GM19328 (cell line): ENCODE results near the gene ASB2.
A peak's percentile ranks its signal among the peaks of the same experiment; 100 is the strongest.

Source experiments
- ATAC-seq: cut with Tn5 transposase; IDR thresholded peaks from one replicate; pipeline ENCODE4 v1.9.1; 2021; ENCODE audit warnings: mild to moderate bottlenecking, moderate library complexity; ENCODE audit not compliant: unreplicated experiment

The ASB2 gene

DNA sequence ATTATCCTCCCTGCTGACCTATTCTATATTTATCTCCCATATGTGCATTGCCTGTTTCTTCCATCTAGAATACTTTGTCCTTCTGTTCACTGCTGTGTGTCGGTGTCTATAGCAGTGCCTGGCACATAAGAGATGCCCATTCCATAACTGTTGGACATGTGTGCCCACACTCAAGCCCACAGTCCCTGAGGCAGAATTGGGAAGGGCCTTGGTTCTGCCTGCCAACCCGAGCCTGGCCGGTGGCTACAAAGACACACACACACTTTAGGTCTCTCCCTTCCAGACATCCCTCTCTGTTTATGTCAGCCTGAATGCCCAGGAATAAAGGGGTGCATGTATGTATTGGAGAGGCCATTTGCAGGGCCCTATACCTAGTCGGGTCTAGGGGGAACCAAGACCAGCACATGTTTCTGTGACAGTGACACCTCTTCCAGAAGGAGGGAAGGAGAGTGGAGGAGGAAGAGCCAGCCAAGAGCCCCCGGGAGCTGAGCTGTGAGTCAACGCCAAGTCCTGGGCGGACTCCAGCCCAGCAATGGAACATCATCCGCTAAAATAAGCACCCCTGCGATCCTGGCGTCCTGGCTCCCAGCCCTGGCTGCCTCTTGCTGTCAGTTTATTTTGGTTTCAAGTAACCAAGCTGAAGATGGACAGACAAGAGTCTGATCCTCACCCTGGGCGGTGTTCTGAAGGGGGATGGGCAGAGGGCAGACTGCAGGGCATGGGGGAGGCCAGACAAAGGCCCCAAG lies 4.3 kb upstream of the ASB2 start:
- ATAC-seq: no peak

DNA sequence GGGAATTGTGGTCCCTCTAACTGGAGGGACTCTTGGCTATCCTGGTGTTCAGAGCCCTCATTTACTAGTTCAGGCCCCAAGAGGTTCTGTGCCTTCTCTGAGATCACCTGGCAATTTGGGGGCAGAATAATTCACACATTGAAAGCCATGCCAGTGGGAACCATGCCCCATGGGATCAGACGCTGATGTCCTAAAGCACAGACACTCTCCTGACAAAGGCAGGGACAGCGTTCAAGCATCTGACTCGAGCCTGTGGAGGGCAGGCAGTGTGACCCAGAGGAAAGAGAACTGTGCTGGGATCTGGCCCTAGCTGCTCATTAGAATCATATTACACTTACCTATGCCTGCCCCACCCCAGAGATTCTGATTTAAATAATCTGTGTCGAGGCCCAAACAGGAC lies 2.4 kb upstream of the ASB2 start:
- ATAC-seq: no peak

DNA sequence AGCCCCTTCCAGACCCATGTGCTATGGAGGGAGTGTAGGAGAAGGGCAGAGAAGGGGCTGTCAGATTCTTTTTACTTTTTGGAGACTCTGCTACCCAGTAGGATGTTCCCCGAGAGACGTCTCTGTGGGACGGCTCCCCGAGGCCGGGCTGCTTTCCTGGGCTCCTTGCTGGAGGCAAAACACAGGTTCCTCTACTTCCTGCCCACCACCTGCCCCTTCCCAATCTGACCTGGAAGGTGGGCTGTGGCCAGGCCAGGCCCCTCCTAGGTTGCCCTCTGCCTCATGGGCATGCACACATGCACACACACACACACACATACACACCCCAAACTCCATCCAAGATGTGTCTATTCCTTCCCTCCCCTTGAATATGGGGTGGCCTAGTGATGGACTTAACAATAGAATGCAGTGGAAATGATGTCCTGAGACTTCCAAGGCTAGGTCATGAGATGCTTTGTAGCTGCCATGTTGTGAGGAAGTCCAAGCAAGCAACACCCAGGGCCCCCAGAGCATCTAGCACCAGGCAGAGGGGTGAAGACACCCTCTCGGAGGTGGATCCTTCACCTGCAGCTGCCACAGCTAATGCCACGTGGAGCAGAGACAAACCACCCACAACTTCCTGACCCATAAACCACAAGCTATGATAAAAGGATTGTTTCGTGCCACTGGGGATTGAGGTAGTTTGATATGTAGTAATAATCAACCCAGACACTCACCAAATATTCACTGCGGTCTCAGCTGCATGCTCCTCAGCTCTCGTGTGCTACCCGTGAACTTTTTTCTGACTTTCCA lies 1.6 kb upstream of the ASB2 start:
- peak; percentile 38 for ATAC-seq

DNA sequence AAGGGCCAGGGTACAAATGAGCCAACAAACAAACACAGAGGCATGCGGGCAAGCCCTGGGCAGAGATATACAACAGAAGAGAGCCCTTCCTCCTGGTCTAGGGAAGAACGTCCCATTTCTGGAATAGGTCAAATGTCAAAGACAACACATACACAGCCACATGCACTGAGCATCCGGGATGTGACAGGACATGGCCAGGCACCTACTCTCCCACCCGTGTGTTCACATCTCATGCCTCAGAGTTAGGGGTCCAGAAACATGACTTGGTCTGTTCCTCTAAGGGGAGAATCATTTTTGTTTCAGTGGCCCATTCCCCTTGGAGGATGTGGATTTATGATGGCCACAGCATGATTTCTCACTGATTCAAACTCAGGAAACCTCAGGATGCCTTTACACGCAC lies 801 bp upstream of the ASB2 start:
- no peak for ATAC-seq

DNA sequence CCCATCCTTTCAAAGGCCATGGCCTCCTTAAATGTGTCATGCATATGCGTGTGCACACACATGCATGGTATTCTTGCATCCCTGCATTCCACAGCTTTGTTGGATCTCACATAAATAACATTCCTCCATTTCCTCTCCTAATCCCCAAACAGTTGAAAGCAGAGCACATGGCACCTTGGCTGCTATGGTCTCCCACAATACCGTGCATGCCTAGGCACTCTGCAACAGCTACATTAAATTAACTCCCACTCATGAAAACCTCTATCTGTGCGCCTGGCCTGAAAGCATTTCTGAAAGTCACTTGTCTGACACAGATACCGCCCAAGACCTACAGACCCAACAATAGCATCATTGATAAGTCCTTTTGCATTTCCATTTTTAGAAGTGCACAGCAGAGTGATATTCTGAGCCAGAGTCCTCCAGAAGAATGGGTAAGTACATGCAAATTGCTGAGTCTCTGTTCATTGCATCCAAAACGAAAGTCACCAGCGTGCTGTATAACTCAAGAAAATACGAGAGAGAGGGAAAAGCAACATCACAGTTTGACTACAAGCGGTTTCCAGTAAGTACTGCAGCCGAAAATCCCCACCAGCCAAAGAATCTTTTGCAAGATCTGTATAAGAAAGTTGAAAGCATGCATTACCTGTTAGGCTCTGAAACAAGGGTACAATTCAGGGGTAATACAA lies 436 bp downstream of the ASB2 start:
- ATAC-seq: peak; percentile 67

DNA sequence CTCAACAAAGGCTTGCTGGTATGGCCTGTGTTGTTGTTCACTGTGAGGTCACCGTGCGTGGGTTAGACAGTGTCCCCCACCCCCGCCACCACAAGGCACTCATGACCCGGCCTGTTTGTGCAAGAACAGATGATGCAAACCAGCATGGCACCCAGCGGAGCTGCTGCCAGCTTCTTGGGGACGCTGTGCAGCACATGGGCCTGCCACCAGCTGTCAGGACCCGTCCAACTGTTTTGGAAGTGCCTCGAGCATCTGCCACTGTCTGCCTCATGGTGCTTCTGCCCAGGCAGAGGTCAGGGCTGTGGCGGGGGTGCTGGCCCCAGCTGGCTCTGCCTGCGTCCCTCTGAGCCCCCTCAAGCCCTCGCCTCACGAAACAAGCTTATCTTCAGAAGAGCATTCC lies 1.5 kb downstream of the ASB2 start:
- ATAC-seq: no peak

DNA sequence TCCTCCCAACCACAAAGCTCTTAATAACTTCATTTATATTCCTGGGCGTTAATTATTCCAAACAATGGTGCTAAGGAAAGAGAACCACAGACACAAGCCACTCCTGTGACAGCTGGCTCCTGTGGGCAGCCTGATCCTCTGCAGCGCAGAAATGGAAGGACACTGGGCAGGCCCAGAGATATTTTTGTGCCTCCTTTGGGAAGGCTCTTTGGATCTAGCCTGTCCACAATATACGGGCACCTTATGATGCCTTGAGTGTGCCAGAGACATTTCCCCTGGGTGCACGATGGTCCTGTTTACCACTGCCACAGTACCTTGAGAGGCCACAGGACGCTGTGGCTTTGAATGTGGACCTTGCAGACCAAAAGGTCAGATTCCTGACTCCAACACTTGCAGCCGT lies 2.1 kb downstream of the ASB2 start:
- ATAC-seq: no peak

DNA sequence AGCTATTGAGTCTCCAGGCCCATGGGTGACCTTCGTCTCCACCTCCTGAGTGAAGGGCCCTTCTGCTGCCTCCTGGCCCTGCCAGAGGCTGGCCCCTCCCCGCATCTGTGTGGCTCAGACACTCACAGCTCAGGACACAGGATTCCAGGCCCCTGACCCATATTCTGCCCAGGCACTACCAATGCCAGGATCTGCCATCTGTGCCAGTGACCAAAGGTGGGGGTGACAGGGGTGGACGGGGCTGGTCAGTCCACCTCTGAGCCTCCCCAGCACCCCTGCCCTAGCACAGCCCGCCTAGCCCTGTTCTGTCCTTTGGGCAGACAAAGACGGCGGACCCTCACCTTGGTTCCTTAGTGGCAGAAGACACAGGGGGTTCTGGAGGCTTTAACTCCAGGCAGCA lies 2.8 kb downstream of the ASB2 start:
- ATAC-seq: no peak

DNA sequence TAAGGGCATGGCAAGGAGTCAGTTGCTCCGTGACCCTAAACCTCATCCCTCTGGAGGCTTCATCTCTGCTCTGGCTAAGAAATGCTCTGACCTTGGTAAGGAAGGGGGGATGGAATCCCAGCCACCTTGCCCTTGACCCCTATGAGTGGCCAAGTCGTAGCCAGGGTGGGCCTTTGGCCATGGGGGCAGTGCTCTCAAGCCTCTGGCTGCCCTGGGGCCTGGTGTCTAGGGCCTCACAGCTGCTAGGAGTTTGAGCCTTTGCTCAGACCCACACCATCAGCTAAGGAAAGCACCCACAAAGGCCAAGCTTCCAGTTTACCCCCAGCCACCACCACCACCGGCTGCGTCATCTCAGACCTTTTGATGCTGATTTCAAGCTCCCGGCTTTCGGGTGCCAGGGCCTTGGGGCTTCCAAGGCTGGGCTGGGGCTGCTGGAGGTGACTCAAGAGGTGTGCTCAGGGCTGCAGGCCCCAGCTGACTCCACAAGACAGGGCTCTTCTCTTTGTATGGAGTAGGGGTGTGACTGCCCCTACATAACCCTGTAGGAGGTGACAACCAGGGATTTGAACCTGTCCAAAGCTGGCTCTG lies 3.7 kb downstream of the ASB2 start:
- ATAC-seq: no peak

DNA sequence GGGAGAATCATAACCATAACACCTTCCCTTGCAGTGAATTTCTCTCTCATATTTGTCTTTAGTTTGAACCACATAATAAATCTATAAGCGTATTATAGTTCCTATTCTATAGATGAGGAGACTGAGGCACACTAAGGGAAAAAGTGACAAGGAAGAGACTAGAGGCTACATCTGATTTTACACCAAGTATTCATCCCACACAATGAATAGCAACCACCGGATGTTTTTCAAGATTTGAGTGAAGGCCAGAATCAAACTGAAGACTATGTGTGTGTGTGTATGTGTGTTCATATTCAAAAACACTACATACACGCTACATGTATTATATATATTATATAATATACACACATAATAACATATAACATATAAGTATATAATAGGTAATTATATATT lies 4.7 kb downstream of the ASB2 start:
- ATAC-seq: no peak

DNA sequence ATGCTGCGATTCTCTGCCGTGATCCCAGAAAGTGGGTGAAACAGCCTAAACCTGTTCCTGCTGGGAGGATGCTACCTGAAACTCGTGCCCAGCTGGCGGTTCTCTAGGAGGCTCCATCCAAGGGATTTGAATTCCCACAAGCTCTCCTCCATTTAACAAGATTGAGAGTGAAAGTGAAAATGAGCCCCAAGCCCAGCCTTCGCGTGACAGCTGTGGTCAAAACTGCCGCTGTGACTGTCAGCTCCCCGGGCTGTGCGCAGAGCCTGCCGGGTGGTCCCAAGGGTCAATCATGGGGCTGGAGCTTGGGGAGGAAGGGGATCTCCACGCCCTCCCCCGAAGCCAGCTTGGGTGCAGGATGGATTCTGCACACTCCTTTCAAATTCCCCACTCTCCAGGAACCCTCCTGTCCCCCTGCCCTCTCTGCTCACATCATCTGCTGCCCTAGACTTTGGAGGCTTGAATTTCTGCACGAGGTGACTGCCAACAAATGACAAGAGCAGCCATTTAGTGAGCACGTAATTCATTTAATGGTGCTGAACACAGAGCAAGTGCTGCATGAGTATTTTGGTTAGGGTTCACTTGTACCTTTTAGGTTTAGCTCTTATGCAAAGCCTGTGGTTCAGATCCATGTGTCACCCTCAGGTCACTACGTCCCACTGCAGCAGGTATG lies 5.3 kb downstream of the ASB2 start:
- peak; percentile 41 for ATAC-seq

DNA sequence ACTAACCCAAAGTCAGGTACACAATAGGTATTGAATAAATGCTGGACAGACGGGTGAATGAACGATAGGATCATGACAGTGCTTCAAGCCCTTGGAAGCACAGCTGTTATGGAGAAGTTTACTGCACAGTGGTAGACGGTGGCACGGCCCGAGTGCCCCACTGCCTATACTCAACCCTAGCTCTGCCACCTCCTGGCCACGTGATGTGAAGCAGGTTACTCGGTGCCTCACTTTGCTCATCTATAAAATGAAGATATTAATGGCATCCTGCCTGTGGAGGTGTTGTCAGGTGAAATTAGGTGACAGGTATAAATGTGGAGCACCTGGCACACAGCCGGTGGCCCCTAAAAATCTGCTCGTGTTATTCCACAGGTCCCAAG lies 5.8 kb downstream of the ASB2 start:
- ATAC-seq: no peak

DNA sequence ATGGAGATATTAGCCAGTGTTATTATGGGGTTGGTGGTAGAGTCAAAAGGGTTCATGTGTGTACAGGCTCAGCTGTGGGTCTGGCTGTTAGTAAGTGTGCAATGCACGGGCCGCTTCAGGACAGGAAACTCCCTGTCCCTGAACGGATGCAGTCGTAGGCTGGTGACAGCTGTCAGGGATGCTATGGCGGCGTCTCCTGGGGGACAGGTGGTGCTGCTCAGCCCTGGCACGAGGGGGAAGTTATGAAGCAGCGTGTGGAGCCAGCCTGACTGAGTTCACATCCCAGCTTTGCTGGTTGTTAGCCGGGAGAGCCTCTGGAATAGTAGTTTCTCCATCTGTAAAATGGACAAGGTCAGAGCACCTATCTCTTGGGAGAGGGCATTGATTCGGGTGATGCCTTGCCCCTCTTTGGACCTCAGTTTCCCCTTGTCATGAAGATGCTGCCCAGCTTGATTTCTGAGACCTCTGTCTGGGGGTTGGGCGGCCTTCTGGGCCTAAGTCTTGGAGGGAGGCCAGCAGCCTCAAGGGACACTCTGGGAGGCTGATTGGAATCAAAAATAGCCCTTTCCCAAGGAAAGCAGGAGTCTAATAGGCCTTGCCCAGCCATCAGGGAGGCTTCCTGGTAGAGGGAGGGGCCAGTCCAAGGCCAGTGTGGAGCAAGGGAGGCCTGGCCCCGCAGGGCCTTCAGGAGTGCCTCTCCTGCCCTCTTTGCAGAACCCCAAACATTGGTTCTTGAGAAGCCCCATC lies 7.1 kb downstream of the ASB2 start:
- ATAC-seq: no peak

DNA sequence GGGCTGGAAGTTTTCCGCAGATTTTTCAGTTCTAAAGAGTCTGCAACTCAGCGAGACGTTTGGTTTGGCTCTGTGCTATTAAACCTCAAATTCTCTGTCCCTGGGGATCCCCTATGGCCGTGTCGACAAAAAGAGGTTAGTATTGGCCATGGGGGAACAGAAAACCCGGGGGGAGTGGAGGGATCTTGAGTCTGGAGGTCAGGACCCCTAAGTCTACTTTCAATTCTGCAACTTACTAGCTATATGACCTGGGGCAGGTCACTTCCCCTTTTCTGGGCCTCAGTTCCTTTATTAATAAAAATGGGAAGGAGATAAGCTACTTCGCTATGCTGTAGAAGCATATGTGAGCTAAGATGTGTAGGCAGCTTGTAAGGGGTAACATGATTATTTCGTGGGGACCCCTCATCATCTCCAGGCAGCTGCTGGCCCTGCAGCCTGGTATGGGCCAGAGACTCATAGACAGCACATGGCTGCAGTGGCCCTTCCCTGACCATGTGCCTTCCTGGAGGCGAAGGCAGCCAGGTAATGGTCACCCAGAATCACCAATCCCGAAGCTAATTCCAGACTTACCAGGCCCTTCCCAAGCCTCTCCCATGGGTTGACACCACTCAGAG lies 8.6 kb downstream of the ASB2 start:
- peak; percentile 32 for ATAC-seq

DNA sequence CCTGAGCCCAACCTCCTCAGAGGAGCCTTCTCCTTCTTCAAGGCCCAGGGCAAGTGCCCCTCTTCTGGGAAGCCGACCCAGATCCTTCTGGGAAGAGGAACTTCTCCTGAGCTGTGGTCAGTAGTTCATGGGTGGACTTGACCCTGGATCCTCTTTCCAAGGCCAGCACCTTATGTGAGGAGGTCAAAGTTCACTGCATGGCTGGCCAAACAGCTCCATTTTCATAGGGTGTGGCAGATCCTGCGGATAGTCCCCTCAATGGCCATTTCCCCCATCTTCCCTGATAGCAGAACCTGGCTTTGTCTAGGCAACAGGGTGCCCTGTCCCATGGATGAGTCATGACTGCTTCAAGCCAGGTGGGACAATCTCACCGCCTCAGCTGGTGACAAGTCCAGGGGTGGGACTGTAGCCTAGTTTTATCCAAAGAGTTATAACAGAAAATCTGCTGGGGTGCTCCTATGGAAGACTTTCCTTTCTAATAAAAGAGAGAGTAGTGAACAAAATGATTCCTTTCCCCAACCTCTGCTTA lies 10.4 kb downstream of the ASB2 start:
- ATAC-seq: no peak

DNA sequence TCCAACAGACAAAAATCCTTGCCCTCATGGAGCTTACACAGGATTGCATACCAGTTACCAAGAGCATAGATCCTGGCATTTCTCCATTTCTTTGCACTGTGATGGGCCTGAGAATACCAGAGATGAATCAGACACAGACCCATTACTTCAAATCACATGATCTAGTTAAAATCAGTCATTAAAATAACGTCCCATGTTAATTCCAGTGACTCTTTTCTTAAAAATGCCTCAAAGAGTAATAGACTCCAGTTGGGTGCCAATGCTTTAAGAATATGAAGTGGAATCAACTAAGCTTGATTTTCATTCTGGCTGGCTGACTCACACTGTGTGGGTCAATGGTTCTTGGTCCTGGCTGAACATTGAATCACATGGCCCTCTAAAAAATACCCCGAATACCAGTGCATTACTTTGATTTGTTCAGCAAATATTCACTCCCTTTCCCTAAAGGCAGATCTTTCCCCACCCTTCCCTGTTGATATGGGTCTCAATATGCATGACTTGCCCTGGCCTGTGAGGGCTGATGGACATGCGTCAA lies 11.0 kb downstream of the ASB2 start:
- no peak for ATAC-seq

DNA sequence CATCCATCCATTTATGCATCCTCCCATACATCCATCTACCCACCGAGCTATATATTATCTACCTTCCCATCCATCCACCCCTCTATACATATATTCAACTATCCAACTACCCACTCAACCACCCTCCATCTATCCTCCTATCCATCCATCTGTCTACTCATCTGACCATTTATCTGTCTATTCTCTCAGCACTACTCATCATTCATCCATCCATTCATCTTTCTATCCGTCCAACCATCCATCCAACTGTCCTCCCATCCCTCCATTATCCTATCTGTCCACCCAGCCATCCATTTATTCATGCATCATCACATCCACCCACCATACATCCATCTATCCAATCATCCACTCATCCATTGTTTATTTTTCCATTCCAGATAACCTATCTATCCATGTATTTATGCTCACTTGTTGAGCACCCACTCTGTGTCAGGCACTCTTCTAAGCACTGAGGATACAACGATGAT lies 11.5 kb downstream of the ASB2 start:
- ATAC-seq: no peak

DNA sequence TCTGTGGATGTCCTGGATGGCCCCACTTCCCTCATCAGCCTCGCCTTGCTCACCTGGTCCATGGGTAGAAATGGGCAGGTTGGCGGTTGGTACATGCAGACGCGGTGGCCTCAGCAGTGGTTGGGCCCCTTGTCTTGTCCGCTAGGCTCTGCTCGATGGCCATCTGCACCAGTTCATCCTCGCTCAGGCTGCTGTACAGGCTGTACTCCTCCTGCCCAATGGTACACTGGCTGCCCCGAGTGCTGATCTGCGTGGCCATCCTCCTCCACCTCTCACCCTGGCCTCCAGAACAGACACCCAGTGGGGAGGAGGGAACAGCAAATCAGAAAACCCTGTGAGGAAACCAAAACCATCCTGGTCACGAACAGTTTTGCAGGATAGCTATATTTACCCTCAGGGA lies 12.1 kb downstream of the ASB2 start:
- no peak for ATAC-seq

DNA sequence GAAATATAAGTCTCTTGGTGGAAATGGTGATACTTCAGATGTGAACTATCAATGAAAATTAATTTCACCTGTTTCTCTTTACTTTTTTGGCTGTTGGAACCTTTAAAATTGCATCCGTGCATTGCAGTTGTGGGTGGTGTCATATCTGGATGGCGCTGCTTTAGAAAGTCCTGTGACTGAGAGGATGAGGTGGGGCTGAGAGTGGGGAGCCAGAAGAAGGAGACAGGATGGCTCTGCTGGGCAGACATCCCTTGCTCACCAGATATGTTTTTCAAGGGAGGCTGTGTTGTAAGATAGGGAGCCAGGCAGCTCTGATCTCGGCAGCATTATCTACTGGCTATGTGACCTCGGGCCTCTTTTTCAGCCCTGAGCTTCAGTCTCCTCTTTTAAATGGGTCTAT lies 12.7 kb downstream of the ASB2 start:
- ATAC-seq: no peak
